SIG-M5 treated with dmso at 0.1 percent for 504 hours (cell line): ENCODE results near the gene IFI16.

Experiments
- DNase-seq: peaks from one replicate; lab custom pipeline; 2025; ENCODE audit not compliant: unreplicated experiment; lab: John Stamatoyannopoulos, UW

The IFI16 gene

DNA sequence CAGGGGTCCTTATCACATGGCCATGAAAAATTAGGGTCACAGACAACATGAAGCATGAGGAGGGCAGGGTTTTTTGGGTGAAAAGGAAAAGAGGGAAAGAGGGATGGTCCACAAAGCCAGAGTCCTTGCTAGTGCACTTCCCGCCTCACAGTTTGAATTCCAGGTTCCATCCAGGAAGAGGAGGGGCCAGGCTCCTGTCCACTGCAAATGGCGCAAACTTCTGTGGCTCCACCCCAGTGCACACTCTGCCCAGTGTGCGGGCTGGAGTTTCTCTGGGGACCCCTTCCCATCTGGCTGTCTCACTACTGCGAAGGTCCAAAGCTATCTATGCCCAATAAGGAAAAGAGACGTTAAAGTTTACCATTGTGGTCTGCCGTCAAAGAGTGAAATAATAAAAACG, 49.0 kb downstream of the IFI16 start:
- DNase-seq, result no peak

DNA sequence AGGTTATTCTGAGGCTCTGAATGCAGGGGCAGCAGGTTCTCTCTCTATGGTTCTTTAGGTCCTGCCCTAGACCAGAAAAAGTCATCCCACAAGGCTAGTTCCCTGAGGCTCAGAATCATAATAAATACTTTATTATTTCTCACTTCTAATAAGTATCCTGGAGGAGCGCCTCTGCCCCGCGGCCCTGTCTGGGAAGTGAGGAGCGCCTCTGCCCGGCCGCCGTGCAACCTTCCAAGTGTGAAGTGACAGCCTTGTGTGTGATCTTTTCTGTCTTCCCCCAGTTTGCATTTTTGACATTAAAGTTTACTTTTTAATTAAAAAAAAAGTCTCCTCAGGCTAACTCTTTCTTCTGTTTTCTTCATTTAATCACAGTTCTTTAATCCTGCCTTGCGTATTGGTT, 55.4 kb downstream of the IFI16 start:
- DNase-seq, result no peak

GRCh38 chr1:159066108-159066507, 56.4 kb downstream of the IFI16 start:
- DNase-seq, result no peak

GRCh38 chr1:159067699-159068621, 58.3 kb downstream of the IFI16 start:
- peak; percentile 98 for DNase-seq

DNA sequence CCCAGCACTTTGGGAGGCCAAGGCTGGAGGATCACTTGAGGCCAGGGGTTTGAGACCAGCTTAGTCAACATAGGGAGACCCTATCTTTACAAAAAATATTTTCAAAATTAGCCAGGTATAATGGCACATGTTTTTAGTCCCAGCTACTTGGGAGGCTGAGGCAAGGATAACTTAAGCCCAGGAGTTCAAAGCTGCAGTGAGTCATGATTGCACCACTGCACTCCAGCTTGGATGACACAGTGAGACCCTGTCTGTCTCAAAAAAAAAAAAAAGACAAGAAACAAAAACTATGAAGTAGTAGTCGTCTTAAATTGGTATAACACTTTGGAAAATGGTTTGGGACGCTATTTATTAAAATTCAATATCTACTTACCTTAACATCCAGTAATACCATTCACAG, 59.2 kb downstream of the IFI16 start:
- peak; percentile 62 for DNase-seq

DNA sequence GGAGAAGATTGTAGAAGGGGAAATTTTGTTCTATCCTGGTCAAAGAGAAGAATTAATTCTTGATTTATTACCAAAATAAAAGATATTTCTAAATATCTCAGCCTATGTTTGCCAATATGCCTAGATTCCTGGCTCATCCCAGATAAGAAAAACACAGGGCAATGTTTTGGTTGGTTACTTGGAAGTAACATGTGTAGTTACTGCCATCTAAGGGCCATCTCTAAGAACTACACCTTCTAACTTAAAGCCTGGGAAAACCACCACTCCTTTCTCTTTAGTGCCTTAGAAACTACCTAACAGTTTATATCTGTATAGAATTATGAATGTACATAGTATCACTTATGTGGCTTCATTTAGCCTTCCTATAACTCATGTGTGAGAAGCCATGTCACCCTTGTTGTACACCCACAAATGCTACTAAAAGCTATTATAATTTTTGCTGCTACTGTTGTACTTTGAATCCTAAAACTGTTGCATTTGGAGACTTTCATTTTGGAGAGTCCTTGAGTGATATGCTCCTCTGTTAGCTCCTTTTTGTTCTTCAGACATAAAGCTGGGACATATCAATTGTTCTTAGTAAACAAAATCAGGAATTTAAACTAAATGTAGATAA, 62.4 kb downstream of the IFI16 start:
- DNase-seq, result peak; percentile 83

GRCh38 chr1:159076438-159077119, 66.9 kb downstream of the IFI16 start, which contains the start of gene AIM2:
Gene AIM2, minus strand, starts transcription at chr1:159076766. Its CDS starts 3,267 bp downstream, at chr1:159073499.
- peak; percentile 96 for DNase-seq

GRCh38 chr1:159077120-159077961, 67.6 kb downstream of the IFI16 start:
- peak; percentile 92 for DNase-seq

DNA sequence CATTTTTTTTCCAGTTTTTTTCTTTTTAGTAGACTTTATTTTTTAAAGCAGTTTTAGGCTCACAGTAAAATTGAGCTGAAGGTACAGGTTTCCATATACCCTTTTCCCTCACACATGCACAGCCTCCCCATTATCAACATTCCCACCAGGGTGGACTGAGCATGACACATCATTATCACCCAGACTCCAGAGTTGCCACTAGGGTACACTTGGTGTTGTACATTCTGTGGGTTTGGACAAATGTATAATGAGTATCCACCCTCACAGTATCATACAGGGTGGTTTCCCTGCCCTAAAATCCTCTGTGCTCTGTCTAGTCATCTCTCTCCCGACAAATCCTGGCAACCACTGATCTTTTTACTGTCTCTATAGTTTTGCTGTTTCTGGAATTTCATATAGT, 69.8 kb downstream of the IFI16 start:
- no peak for DNase-seq

GRCh38 chr1:159081626-159082025, 71.9 kb downstream of the IFI16 start:
- DNase-seq, result no peak

GRCh38 chr1:159083013-159083412, 73.3 kb downstream of the IFI16 start:
- no peak for DNase-seq

GRCh38 chr1:159084152-159084551, 74.4 kb downstream of the IFI16 start:
- no peak for DNase-seq

DNA sequence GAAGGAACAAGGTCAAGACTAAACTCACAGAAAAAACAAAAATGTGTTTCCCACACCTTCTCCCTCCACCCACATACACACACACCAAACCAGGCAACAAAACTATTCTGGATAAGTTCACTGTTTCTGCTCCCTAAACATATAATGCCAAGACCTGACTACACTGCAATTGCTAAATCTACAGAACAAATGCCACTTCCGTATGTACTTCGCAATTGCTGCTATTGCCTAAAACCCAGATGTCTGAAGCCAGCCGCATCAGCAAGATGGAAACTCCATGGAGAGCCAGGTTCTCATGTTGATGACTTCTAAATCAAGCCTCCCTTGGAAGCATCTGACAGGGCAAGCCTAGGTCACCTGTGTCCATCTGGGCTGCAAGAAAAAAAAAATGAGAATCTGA, 75.2 kb downstream of the IFI16 start:
- peak; percentile 98 for DNase-seq

DNA sequence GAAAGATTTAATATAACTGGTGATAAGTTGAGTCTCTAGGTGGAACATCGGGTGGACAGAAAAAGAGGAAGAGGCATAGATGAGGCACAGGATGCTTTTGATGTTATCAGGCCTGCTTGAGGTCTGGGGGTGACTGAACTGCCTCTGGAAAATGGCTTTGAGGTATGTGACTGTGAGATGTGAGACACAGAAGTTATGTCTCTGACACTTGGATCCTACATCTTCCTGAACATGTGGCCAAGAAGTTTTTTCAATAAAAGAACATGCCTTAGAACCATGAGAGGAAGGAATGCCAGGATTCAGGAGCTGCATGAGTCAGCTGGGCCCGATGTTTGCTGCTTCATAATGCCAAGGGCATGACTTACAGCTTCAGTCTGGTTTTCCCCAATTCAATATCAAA, 78.3 kb downstream of the IFI16 start:
- peak; percentile 91 for DNase-seq

GRCh38 chr1:159088546-159089183, 79.0 kb downstream of the IFI16 start:
- DNase-seq, result peak; percentile 61

DNA sequence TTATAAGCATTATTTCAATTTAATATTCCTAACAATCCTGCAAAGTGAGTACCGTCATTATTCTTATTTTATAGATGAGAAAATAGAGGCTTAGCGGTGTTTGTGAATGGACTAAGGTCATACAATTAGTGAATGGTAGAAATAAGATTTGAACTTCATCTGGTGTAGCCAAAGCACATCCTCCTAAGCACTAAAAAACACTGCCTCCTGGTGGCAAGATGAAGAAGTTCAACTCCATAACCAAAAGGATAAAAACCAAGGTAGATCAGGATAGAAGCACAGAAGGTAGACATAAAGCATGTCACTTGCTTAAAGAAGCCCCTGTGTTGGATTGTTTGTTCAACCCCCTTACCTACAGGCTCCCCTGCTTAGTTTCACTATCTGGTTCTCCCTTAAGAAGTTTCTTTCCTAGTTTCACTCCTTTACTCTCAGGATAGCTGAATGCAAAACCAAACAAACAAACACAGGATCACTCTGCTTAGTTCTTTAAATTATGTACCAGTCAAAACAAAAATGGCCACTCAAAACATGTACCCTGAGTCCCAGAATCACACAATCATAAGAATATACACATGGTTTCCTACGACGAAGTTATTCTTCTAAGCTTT, 79.6 kb downstream of the IFI16 start:
- peak; percentile 59 for DNase-seq

DNA sequence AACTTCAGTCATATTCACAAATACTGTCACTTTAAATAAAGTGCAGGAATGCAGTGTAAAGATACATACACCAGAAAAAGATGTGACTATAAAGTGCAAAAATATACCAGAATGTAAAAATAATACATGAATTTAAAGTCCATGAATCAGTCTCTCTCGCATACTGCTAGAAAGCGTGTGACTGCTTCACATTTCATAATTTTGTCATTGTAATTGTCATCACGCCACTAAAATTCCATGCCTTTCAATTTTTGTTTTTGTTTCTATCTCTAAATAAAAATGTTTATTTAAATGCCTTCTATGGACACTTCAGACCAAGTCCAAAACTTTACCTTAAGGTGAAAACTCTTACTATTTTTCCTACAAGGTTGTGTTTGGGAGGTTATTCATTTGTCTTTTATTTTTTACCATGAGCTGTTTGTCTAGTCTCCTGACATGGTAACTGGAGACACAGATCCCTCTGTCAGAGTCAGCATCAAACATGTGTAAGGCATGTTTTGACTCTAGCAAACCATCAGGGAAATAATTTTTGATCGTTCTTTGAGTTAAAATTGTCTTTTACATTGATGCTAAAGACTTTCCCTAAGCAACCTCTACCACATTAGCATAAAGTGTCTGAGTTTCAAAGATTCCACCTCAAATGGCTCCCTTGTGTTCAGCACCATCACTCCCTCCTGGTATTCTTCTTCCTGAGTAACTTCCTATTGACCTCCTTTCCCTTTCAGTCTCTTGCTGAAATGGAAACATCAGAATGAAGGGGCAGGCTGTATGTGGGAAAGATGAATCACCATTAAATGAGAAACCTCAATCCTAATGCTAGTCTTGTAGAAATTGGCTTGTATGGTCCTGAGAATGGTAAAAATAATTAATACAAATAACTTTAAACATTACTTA, 80.8 kb downstream of the IFI16 start:
- peak; percentile 16 for DNase-seq

- DNase-seq, result no peak
Measured at GRCh38 chr1:159091180-159091560, 81.5 kb downstream of the IFI16 start.

DNA sequence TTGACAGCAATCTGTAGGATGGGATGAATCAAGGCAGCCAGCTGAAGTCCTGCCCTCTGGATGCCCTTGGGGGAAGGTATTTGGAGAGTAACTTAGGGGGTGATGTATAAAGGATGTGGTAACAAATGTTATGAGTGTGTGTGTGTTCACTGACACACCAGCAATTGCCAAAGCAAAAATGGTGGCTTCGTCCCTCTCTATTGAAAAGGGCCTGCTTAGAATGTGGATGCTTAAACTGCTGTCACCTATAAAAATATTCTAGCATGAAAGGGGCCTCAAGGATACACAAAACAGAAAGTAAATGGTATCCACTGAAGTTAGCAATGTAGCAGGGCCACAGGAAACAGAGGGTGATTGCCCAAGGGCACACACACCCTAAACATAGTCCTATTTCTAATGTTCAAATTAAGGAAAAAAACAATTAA, 81.9 kb downstream of the IFI16 start:
- DNase-seq, result peak; percentile 97
